OCI-LY1 (cell line): Measurements from ENCODE around the gene JAM3.
A peak's percentile ranks its signal among the peaks of the same experiment; 100 is the strongest.

ENCODE experiments used
- H2AFZ ChIP-seq: fragments of 200-600 bp; sonication (generic), shearing (Covaris generic); 2 replicates; pipeline ENCODE4 v1.6.0; 2014; ENCODE audit warnings: antibody characterized with exemption, mild to moderate bottlenecking, low read length
- H3F3A ChIP-seq: fragments of 200-600 bp; sonication (generic), shearing (Covaris generic); 2 replicates; pipeline ENCODE4 v1.6.0; 2014; ENCODE audit warnings: mild to moderate bottlenecking, antibody characterized with exemption, low read length, moderate library complexity; ENCODE audit not compliant: insufficient read depth
- H3K27ac ChIP-seq: fragments of 200-600 bp; sonication (generic); 2 replicates; pipeline ENCODE4 v1.5.1; 2014; ENCODE audit warnings: low read length, mixed run types, mild to moderate bottlenecking, low read depth; ENCODE audit not compliant: poor library complexity, severe bottlenecking
- H3K27me3 ChIP-seq: fragments of 200-600 bp; sonication (generic); 2 replicates; pipeline ENCODE4 v1.6.0; 2014; ENCODE audit warnings: antibody characterized with exemption, mild to moderate bottlenecking, low read length, moderate library complexity; ENCODE audit not compliant: insufficient read depth
- H3K36me3 ChIP-seq: fragments of 200-600 bp; sonication (generic); 2 replicates; pipeline ENCODE4 v1.6.1; 2014; ENCODE audit warnings: mild to moderate bottlenecking, antibody characterized with exemption, low read length, moderate library complexity, mixed read lengths; ENCODE audit not compliant: insufficient read depth
- H3K4me1 ChIP-seq: fragments of 200-600 bp; sonication (generic); 2 replicates; pipeline ENCODE4 v1.5.1; 2014; ENCODE audit warnings: mild to moderate bottlenecking, low read length, moderate library complexity; ENCODE audit not compliant: insufficient read depth, severe bottlenecking
- H3K4me2 ChIP-seq: fragments of 200-600 bp; sonication (generic), shearing (Covaris generic); 2 replicates; pipeline ENCODE4 v1.6.1; 2014; ENCODE audit warnings: low read length
- H3K4me3 ChIP-seq: fragments of 200-600 bp; sonication (generic); 2 replicates; pipeline ENCODE4 v1.5.1; 2014; ENCODE audit warnings: low read length, low read depth, mild to moderate bottlenecking, mixed read lengths; ENCODE audit not compliant: poor library complexity, severe bottlenecking
- H3K79me2 ChIP-seq: fragments of 200-600 bp; shearing (Covaris generic); 2 replicates; pipeline ENCODE4 v1.6.1; 2016; ENCODE audit warnings: mixed run types, low read length, mixed read lengths; ENCODE audit not compliant: insufficient read depth
- H3K9ac ChIP-seq: fragments of 200-600 bp; sonication (generic), shearing (Covaris generic); 2 replicates; pipeline ENCODE4 v1.6.1; 2014; ENCODE audit warnings: mild to moderate bottlenecking, low read length, mixed read lengths
- H3K9me2 ChIP-seq: fragments of 200-600 bp; sonication (generic), shearing (Covaris generic); 2 replicates; pipeline ENCODE4 v1.6.1; 2014; ENCODE audit warnings: low read depth, mild to moderate bottlenecking, low read length, mixed read lengths
- H3K9me3 ChIP-seq: fragments of 200-600 bp; shearing (Covaris generic); 2 replicates; pipeline ENCODE4 v1.6.1; 2014; ENCODE audit warnings: low read length, mixed read lengths
- H4K20me1 ChIP-seq: fragments of 200-600 bp; sonication (generic), shearing (Covaris generic); 2 replicates; pipeline ENCODE4 v1.6.0; 2016; ENCODE audit warnings: mild to moderate bottlenecking, low read length; ENCODE audit not compliant: insufficient read depth
- EZH2 ChIP-seq: fragments of 200-600 bp; sonication (generic), shearing (Covaris generic); IDR thresholded peaks from 2 replicates; pipeline ENCODE4 v1.8.0; 2017; ENCODE audit warnings: borderline replicate concordance, mixed run types, mild to moderate bottlenecking, antibody characterized with exemption, low read length, moderate library complexity, mixed read lengths
- TF ChIP-seq, protein P1 (sequence below): fragments of 200-600 bp; sonication (generic), shearing (Covaris generic); IDR thresholded peaks from 2 replicates; pipeline ENCODE4 v1.5.1; 2017; ENCODE audit warnings: mild to moderate bottlenecking, antibody characterized with exemption, low read length, moderate library complexity, mixed read lengths

Gene JAM3

GRCh38 chr11:134066943-134067885 lies 1.7 kb upstream of the JAM3 start:
- no peaks in the 10 kb centered on the region for H3K9me3 ChIP-seq
- no peaks in the 10 kb centered on the region for H4K20me1 ChIP-seq
- H3F3A ChIP-seq, result no peaks in the 10 kb centered on the region
- H3K36me3 ChIP-seq, result no peaks in the 10 kb centered on the region
- no peaks in the 10 kb centered on the region for H3K9me2 ChIP-seq
- H3K4me1 ChIP-seq, result peaks cover 5% of the 10 kb centered on the region
- H3K27ac ChIP-seq, result no peak overlapping the region
- H2AFZ ChIP-seq, result no peak overlapping the region
- no peak overlapping the region for H3K4me3 ChIP-seq
- H3K27me3 ChIP-seq, result no peaks in the 10 kb centered on the region
- TF ChIP-seq EZH2, result no peak
- TF ChIP-seq, protein P1, sequence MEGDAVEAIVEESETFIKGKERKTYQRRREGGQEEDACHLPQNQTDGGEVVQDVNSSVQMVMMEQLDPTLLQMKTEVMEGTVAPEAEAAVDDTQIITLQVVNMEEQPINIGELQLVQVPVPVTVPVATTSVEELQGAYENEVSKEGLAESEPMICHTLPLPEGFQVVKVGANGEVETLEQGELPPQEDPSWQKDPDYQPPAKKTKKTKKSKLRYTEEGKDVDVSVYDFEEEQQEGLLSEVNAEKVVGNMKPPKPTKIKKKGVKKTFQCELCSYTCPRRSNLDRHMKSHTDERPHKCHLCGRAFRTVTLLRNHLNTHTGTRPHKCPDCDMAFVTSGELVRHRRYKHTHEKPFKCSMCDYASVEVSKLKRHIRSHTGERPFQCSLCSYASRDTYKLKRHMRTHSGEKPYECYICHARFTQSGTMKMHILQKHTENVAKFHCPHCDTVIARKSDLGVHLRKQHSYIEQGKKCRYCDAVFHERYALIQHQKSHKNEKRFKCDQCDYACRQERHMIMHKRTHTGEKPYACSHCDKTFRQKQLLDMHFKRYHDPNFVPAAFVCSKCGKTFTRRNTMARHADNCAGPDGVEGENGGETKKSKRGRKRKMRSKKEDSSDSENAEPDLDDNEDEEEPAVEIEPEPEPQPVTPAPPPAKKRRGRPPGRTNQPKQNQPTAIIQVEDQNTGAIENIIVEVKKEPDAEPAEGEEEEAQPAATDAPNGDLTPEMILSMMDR, result no peak
- no peak overlapping the region for H3K9ac ChIP-seq
- no peaks in the 10 kb centered on the region for H3K79me2 ChIP-seq
- H3K4me2 ChIP-seq, result no peak overlapping the region

DNA sequence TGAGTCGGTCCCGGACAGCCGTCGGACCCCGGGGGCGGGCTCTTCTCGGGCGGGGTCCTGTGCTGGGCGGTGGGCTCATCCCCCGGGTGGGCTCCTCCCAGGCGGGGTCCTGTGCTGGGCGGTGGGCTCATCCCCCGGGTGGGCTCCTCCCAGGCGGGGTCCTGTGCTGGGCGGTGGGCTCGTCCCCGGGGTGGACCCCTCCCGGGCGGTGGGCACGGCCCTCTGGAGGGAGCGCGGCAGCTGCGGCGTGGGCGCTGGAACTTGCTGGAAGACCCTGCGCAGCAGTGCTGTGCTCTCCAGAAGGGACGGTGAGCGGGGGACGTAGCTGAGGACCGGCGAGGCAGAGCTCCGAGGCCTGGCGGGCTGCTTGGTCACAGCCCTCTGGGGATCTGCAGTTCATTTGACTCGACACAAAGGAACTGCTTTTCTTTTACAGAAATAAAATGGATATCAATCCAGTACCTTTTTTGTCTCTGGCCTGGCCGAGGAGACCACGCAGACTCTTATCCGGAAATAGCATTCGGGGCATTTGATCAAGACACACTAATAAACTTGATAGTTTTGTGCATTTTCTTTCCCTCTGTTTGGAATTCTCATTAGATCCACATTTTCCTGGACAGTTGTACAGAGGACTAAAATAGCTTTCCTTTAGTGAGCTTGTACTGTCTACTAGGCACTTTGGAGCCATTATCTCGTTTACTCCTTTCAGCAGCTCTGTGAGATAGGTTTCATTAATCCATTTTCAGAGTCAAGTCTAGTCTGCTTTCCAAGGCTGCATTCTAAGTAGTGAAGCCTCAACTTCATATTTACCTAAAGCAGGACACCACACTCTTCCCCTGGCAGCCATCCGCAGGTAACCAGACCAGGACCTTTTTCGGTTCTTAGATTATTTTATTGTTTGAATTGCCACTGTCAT lies 812 bp downstream of the JAM3 start:
- Histone ChIP-seq H4K20me1 (no peaks in the 10 kb centered on the region), H3K9me3 (no peaks in the 10 kb centered on the region), H3K4me2 (peak overlapping the region; percentile 75), H3K4me1 (peaks cover 5% of the 10 kb centered on the region), H3K27me3 (no peaks in the 10 kb centered on the region), H3K9ac (no peak overlapping the region), H3K36me3 (no peaks in the 10 kb centered on the region), H3F3A (no peaks in the 10 kb centered on the region), H2AFZ (no peak overlapping the region), H3K27ac (no peak overlapping the region), H3K4me3 (peak overlapping the region; percentile 62), H3K79me2 (no peaks in the 10 kb centered on the region), H3K9me2 (no peaks in the 10 kb centered on the region)
- no peak for TF ChIP-seq EZH2
- TF ChIP-seq, protein P1, result no peak

DNA sequence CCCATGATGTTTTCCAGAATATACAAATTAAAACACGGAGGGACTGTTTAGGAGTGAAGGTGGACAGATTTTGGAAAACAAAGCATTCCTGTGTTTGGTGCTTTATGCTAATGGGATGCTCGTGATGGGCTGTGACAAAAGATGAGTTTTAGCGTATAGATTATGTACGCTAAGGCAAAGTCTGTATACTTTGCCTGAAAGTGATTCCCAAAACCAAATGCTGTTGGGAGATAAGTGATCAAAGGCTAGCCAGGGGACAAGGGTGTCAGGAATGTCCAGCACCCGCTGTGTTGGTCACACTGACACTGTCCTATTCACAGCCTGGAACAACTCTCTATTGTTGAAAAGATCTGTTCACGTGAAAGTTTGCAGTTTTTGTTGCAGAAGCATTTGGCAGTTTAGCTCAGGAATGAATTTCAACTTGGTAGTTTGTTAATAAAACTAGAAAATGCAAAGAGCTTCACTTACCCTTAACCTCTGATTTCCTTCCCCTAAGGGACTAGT lies 1.5 kb downstream of the JAM3 start:
- peaks cover 5% of the 10 kb centered on the region for H3K4me1 ChIP-seq
- no peak overlapping the region for H3K4me2 ChIP-seq
- no peaks in the 10 kb centered on the region for H3F3A ChIP-seq
- no peak for TF ChIP-seq EZH2
- TF ChIP-seq, protein P1, result no peak
- H3K9ac ChIP-seq, result no peak overlapping the region
- no peak overlapping the region for H3K4me3 ChIP-seq
- no peak overlapping the region for H2AFZ ChIP-seq
- no peaks in the 10 kb centered on the region for H3K79me2 ChIP-seq
- no peaks in the 10 kb centered on the region for H3K36me3 ChIP-seq
- H4K20me1 ChIP-seq, result no peaks in the 10 kb centered on the region
- H3K27ac ChIP-seq, result no peak overlapping the region
- H3K27me3 ChIP-seq, result no peaks in the 10 kb centered on the region
- H3K9me2 ChIP-seq, result no peaks in the 10 kb centered on the region
- no peaks in the 10 kb centered on the region for H3K9me3 ChIP-seq
